Left ventricle myocardium inferior (tissue), 1 donor: Measurements from ENCODE around the gene TMEM9. TPM values are rescaled to one million over a fixed set of nuclear protein-coding genes. Genes with fewer than 3 reads are reported as not detected.

Experiments used
- DNase-seq: peaks from one replicate; pipeline ENCODE4 v3.0.0-alpha.2; 2020
- H3K27ac ChIP-seq: fragments of 200-600 bp; replicated peaks from 2 replicates; pipeline ENCODE4 v1.8.0; 2021
- H3K27me3 ChIP-seq: fragments of 200-600 bp; 2 replicates; pipeline ENCODE4 v1.8.0; 2021; ENCODE audit warnings: low read depth
- H3K36me3 ChIP-seq: fragments of 200-600 bp; 2 replicates; pipeline ENCODE4 v1.8.0; 2021
- H3K4me1 ChIP-seq: fragments of 200-600 bp; 2 replicates; pipeline ENCODE4 v1.8.0; 2021
- H3K4me3 ChIP-seq: fragments of 200-600 bp; 2 replicates; pipeline ENCODE4 v1.8.0; 2021; ENCODE audit warnings: mild to moderate bottlenecking, moderate library complexity
- H3K9me3 ChIP-seq: fragments of 200-600 bp; replicated peaks from 2 replicates; pipeline ENCODE4 v1.8.0; 2021
- intact Hi-C: fragments of 100-400 bp; cut with micrococcal nuclease; formaldehyde crosslinking; loops from one replicate; pipeline ENCODE4 v1.11.0; 2022
- total RNA-seq: library from RNA; stranded (reverse); fragmentation: NEBNext Ultra II Directional; extraction: Animal tissue kit (Norgen Biotek cat#: 25700); gene quantifications from one replicate; pipeline ENCODE4 v1.2.1, GENCODE V29; 2021
- TF ChIP-seq, protein P1 (sequence below): fragments of 200-600 bp; IDR thresholded peaks from 2 replicates; pipeline ENCODE4 v1.8.0; 2021; ENCODE audit warnings: antibody characterized with exemption, mild to moderate bottlenecking, borderline replicate concordance
- donor health status: DM: no; HTN: yes; CAD: no; lungs with severe emphysema.

Gene TMEM9
- total RNA-seq, 1 donor from 2014 or later = 25.3 TPM

DNA sequence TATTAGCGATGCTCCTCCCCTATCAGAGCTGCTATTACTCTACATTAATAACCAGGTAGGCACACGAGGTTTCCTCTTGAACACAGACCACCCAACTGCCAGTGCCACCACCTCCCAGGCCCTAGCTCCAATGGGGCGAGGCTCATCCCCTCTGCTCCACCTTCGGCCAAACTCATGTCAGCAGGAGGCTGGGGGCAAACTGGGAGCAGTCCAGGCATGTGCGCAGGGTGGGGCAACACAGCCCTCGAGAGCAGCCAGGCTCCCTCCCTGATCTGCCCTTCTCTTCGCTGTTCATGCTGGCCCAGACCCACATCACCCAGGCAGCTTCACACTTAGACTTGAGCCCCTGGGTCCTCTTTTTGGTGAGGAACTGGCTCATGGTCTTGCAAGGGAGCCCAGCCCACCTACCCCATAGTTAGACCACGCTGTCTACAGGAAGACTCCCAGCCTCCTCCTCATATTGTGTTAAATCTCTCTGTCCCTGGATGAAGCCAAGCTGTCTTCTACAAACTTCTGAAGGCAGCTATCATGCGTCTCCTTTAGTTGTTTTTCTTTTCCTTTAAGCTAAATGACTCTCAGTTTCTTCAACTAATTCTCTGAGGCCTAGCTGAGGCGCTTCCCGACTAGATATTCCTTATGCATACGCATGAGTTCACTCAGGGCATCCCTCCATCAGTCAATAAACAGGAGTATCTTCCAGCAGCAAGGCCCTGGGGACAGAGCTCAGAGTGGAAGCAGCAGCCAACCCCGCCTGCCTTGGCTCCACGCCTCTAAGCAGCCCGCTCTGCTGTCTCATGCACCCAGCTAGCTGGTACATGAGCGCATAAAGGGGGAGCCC is 12.0 kb downstream of the TMEM9 start:
- H3K27ac ChIP-seq = peak overlapping the region; percentile 32
- no peaks in the 10 kb centered on the region for H3K27me3 ChIP-seq
- peak; percentile 64 for DNase-seq
- H3K36me3 ChIP-seq = peaks cover 78% of the 10 kb centered on the region
- peaks cover 18% of the 10 kb centered on the region for H3K4me1 ChIP-seq
- TF ChIP-seq, protein P1, sequence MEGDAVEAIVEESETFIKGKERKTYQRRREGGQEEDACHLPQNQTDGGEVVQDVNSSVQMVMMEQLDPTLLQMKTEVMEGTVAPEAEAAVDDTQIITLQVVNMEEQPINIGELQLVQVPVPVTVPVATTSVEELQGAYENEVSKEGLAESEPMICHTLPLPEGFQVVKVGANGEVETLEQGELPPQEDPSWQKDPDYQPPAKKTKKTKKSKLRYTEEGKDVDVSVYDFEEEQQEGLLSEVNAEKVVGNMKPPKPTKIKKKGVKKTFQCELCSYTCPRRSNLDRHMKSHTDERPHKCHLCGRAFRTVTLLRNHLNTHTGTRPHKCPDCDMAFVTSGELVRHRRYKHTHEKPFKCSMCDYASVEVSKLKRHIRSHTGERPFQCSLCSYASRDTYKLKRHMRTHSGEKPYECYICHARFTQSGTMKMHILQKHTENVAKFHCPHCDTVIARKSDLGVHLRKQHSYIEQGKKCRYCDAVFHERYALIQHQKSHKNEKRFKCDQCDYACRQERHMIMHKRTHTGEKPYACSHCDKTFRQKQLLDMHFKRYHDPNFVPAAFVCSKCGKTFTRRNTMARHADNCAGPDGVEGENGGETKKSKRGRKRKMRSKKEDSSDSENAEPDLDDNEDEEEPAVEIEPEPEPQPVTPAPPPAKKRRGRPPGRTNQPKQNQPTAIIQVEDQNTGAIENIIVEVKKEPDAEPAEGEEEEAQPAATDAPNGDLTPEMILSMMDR = no peak
- H3K9me3 ChIP-seq = no peaks in the 10 kb centered on the region
- no peak overlapping the region for H3K4me3 ChIP-seq
- intact Hi-C loops = no loop called here

DNA sequence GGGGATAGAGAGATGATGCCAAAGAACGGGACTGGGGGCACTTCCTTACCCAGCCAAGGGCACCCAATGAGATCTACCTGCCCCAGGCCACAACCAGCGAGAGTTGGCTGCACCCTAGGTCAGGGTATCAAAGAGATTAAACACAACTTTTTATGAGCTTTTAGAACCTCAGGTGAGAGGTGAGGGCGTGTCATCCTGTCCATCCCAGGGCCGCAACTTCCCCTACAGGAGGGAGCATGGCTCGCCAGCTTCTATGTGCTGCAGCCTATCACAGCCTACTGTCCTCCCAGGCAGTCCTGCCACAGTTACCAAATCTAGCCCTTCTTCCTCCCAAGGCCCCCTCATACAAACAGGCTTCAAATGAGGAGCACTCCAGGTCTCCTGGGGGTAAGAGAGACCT is 12.9 kb downstream of the TMEM9 start:
- DNase-seq = no peak
- intact Hi-C loops = no loop called here
- no peaks in the 10 kb centered on the region for H3K9me3 ChIP-seq
- no peak overlapping the region for H3K27ac ChIP-seq
- H3K36me3 ChIP-seq = peaks cover 74% of the 10 kb centered on the region
- H3K4me1 ChIP-seq = peaks cover 18% of the 10 kb centered on the region
- no peak overlapping the region for H3K4me3 ChIP-seq
- H3K27me3 ChIP-seq = no peaks in the 10 kb centered on the region
- TF ChIP-seq, protein P1 = no peak

- peaks cover 73% of the 10 kb centered on the region for H3K36me3 ChIP-seq
- TF ChIP-seq, protein P1 = no peak
- intact Hi-C loops = no loop called here
- H3K27me3 ChIP-seq = no peaks in the 10 kb centered on the region
- peaks cover 18% of the 10 kb centered on the region for H3K4me1 ChIP-seq
- no peak overlapping the region for H3K27ac ChIP-seq
- no peak for DNase-seq
- no peaks in the 10 kb centered on the region for H3K9me3 ChIP-seq
- no peak overlapping the region for H3K4me3 ChIP-seq
Observed at GRCh38 chr1:201140941-201141260, 13.4 kb downstream of the TMEM9 start.

DNA sequence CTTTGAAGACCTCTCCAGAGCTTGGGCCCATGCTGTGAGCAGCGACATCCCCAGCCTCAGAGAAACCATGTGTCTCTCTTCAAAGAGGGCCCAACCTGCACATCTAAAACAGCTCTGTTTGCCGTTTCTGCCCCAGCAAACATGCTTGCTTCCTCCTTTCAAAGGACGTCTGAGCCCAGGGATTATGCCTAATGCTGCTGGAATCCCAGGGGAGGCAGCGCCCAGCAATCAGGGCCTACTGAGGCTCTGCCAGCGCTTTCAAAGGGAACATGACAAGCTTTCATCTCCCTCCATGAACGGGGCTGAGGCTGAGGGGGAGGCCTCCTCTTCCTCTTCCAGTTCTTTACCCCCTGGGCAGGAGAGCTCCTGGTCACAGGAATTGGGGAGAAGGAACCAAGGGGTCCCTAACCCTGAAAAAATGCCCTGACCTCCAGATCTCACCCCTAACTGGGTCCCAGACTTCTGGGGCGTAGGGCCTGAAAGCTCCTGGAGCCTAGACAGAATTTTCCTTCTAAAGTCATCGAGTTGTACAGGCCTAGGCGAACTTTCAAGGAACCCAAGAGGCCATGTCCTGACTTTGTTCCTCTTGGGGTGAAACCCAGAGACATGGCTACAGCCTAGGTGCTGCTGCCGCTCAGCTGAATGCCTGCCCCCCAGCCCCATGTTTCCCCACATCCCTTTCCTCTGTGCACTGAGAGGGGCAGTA is 13.9 kb downstream of the TMEM9 start:
- Histone ChIP-seq H3K9me3 (no peaks in the 10 kb centered on the region), H3K27me3 (no peaks in the 10 kb centered on the region), H3K27ac (no peak overlapping the region), H3K36me3 (peaks cover 72% of the 10 kb centered on the region), H3K4me3 (no peak overlapping the region), H3K4me1 (peaks cover 18% of the 10 kb centered on the region)
- TF ChIP-seq, protein P1 = no peak
- DNase-seq = no peak
- intact Hi-C loops = no loop called here

DNA sequence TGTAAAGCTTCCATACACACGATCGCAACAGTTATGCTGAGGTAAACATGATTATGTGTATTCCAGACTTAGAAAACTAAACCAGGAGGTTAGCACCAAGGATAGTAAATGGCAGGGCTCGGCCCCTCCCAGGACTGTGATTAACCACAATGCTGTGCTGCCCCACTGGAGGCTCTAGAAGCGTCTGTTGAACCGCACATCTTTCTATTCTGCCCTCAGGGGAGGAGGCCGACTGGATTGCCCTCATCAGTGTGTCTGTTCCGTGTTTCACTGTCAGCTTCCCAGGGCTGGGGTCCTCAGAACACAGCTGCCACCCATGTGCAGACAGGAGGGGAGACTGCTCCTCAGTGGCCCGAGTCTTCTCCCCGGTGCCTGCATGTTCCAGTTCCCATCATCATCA is 14.5 kb downstream of the TMEM9 start:
- no peaks in the 10 kb centered on the region for H3K9me3 ChIP-seq
- TF ChIP-seq, protein P1 = no peak
- peaks cover 18% of the 10 kb centered on the region for H3K4me1 ChIP-seq
- DNase-seq = no peak
- intact Hi-C loops = no loop called here
- peaks cover 72% of the 10 kb centered on the region for H3K36me3 ChIP-seq
- no peak overlapping the region for H3K4me3 ChIP-seq
- H3K27me3 ChIP-seq = no peaks in the 10 kb centered on the region
- no peak overlapping the region for H3K27ac ChIP-seq
